Endothelial cell of umbilical vein (primary cell): Measurements from ENCODE around the gene BCL11B.

ENCODE experiments used
- CTCF ChIP-seq, 2 donors: IDR thresholded peaks; 1 replicate in 1 of 2; 2 replicates in 1 of 2; pipeline ENCODE4 v1.5.1; 2011; ENCODE audit warnings: low read length in 2 of 2, mild to moderate bottlenecking in 2 of 2, moderate library complexity in 2 of 2, control low read depth in 1 of 2, inconsistent platforms in 1 of 2, low read depth in 1 of 2; ENCODE audit not compliant: insufficient read depth in 1 of 2; ENCODE audit errors: extremely low read depth in 1 of 2
- EZH2 ChIP-seq: IDR thresholded peaks from 2 replicates; pipeline ENCODE4 v1.6.1; 2012; ENCODE audit warnings: borderline replicate concordance, low read depth, mild to moderate bottlenecking, moderate library complexity, low read length, inconsistent platforms; ENCODE audit not compliant: severe bottlenecking
- FOS ChIP-seq: IDR thresholded peaks from 2 replicates; pipeline ENCODE4 v1.6.1; 2011; ENCODE audit warnings: mild to moderate bottlenecking, low read length, moderate library complexity, borderline replicate concordance; ENCODE audit not compliant: insufficient read depth
- POLR2AphosphoS5 ChIP-seq: IDR thresholded peaks from 2 replicates; pipeline ENCODE4 v1.6.1; 2012; ENCODE audit warnings: low read depth, mild to moderate bottlenecking, control low read depth, low read length, moderate library complexity; ENCODE audit not compliant: insufficient read depth
- TF ChIP-seq, protein P1 (sequence below): IDR thresholded peaks from 2 replicates; pipeline ENCODE4 v1.6.1; 2011; ENCODE audit not compliant: insufficient read depth, insufficient read length

DNA sequence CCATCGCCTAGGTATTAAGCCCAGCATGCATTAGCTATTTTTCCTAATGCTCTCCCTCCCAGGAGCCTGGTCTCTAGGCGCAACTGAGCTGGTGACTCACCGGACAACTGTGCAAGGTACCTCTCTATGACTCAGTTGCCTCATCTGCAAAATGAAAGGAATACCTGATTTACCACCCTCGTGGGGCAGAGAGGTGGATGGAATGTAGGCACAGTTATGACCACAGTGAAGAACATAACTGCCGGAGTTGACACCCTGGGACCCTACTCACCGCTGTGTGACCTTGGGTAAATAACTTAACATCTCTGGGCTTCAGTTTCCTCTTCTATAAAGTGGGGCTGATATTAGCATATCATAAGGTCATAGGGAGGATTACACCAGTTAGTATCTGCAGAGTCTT, 22.6 kb downstream of the BCL11B start:
- TF ChIP-seq CTCF (IDR thresholded peaks at IDR 0.05; ENCODE audit: extremely low read depth in 1 of 2, insufficient read depth in 1 of 2, low read depth in 1 of 2, low read length in 2 of 2), result no peak
- no peak for TF ChIP-seq EZH2
- TF ChIP-seq, protein P1, sequence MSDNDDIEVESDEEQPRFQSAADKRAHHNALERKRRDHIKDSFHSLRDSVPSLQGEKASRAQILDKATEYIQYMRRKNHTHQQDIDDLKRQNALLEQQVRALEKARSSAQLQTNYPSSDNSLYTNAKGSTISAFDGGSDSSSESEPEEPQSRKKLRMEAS, result no peak
- no peak for TF ChIP-seq POLR2AphosphoS5
- no peak for TF ChIP-seq FOS
